Activated CD4-positive, CD25-positive, alpha-beta regulatory T cell treated with anti-CD3 and anti-CD28 coated beads, Interleukin-2, amount 50 U/mL, for 16 hours (primary cell): ENCODE data around the gene RASA2.

Source experiments
- DNase-seq: peaks from one replicate; pipeline ENCODE4 v3.0.0-alpha.2; 2020; ENCODE audit warnings: low read depth, low spot score

Gene RASA2

DNA sequence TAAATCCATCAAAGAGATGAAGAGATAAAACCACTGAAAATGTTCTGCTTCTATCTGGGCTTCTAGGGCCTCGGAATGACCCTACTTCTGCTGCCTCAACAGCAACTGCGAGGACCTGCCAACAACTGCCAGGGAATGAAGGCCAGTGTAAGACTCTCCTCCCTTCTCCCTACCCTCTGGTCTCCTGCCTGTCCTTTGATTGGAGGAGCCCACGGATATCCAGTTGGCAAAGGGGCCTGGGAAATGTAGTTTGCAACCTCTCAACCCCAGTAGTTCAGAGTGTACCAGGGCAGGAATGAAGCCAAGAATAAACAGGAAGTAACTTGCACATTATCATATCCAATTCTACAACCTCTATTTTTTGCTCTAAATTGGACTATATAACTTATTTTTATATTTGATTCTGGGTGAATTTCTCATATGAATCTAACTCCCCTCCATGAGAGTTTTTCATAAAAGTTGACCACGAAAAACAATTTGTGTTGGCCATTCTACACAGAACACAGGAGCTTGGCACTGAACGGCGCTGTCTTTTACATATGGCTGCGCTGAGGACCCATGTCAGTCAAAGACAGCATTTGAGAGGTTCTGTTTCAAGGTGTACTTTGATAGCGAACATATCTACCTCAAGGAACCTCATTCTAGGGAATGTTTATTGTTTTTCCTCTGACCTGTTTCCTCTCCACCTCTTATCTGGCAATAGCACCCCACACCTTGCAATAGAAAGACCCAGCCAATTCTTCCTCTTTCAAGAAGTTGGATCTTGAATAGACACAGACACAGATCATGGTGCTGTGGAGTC is 160.1 kb downstream of the RASA2 start:
- no peak for DNase-seq

GRCh38 chr3:141647562-141647915 is 160.7 kb downstream of the RASA2 start:
- DNase-seq, result no peak

- DNase-seq, result no peak
These were observed 161.5 kb downstream of the RASA2 start for GRCh38 chr3:141648055-141648910.

DNA sequence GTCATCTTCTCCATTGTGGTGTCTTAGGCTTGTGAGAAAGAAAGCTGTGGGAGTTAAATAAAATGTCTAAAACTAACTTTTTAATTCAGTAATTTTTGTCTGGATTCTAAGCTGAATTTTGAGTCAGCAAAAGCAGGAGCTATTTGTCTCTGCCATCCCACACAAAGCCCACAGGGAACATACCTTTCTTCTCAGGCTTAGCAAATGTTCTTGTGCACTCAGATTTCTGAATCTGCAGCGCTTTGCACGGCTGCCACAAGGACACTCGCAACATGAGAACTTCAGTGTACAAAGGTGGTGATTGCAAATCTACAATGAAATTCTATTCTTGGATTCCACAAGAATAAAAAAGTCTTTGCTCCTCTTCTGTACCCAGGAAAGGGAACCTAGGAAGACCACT is 163.0 kb downstream of the RASA2 start:
- DNase-seq, result no peak

GRCh38 chr3:141650783-141651182 is 164.0 kb downstream of the RASA2 start:
- no peak for DNase-seq

DNA sequence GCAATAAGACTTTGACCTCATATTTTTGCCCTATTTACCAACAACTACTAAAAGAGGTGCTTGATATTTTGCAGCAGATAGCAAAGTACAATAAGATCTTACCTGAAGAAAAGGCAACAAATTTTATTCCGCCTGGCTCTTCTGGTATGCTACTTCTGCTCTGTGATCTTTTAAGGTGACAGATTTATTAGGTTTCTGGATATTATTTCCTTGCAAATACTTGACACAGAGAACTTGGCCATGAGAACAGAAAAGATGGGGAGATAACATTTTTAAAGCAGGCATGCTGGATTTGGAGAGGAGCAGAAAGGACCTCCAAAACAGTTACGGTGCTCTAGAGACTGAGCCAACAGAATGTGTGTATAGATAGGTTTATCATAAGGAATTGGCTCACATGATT is 164.6 kb downstream of the RASA2 start:
- DNase-seq, result no peak

GRCh38 chr3:141652349-141652748 is 165.5 kb downstream of the RASA2 start:
- no peak for DNase-seq

- DNase-seq, result no peak
These were observed 167.0 kb downstream of the RASA2 start for GRCh38 chr3:141653847-141654246.

DNA sequence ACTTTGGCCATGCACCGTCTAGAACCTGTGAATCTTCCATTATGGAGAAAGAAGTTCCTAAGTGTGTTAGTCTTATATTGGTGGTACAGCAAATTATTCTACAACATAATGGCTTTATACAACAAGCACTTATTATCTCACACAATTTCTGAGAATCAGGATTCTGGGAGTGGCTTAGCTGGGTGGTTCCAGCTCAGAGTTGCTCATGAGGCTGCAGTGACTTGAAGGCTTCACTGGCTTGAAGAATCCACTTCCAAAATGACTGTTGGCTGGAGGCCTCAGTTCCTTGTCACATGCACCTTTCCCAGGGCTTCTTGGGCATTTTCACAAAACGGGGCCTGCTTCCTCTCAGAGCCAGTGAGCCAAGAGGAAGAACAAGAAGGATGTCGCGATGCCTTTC is 169.0 kb downstream of the RASA2 start:
- DNase-seq, result no peak

DNA sequence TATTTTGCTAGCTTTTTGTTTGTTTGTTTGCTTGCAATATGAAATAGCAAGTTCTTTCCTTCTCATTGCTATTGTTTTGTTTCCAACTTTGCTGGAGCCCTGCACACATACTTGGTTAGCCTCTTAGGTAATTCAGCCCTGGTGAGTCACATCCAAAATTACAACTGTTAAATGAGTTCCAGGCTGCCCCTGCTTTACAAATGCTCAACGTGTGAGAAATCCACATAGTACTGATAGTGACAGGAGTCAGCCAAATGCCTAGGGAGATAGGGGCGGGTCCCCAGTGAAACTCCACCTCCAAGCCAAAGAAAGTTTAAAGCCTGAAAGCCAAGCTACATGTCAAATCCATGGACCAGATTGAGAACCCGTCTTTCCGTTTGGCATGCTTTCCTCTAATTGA is 169.9 kb downstream of the RASA2 start:
- no peak for DNase-seq

GRCh38 chr3:141657516-141657915 is 170.7 kb downstream of the RASA2 start:
- no peak for DNase-seq

- DNase-seq, result no peak
These were observed 173.2 kb downstream of the RASA2 start for GRCh38 chr3:141659821-141660613.

DNA sequence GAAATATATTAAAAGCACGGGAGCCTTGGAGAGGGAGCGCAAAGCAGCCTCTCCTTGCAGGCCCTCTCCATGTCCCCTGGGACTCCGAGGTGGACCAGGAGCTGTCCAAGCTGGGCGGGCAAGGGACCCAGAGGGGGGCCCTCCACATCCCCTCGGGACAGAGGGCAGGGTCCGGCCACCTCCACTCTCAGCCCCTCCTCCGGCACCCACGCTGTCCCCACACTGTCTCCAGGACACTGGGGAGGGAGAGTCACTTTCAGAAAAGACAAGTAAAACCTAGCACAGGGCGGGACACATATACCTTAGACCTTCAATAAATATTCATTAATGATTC is 173.8 kb downstream of the RASA2 start:
- DNase-seq, result no peak

DNA sequence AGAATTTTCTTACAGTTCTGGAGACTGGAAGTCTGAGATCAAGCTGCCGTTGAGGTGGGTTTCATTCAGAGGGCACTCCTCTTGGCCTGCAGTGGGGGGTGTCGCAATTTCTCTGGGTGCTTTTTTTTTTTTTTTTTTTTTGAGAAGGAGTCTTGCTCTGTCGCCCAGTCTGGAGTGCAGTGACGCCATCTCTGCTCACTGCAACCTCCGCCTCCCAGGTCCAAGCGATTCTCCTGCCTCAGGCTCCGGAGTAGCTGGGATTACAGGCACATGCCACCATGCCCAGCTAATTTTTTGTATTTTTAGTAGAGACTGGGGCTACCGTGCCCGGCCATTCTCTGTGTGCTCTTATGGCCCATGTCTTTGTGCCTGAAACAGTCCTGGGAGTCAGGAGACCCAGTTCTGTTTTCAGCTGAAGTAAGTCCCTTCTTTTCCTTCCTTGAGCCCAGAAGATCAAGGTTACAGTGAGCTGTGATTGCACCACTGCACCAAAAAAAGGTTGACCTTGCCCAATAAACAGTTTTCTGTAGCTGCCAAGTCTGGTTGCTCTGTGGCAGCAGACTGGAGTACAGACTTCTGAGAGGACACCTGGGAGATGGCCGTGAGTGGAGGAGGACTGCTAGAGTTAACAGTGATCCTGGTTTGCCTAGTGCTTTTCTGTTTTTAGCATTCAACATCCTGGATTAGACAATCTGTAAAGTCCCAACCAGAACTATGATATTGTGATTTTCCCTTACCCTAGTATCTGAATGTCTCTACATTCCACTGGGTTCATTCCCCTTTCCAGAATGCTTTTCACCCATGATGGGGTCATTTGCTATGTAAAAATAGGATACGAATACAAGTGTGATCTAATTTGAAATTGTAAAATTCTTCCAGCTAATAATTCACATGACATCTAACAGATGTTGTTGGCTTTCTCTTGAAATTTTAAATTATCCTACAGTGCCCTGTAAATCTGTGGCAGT is 174.7 kb downstream of the RASA2 start:
- no peak for DNase-seq

GRCh38 chr3:141663993-141664392 is 177.2 kb downstream of the RASA2 start:
- no peak for DNase-seq
